Kidney glomerular epithelial cell (primary cell): ENCODE measurements around the gene CCDC191.

Source experiments
- DNase-seq: peaks from one replicate; lab custom pipeline; 2025; lab: John Stamatoyannopoulos, UW

CCDC191 gene, protein sequence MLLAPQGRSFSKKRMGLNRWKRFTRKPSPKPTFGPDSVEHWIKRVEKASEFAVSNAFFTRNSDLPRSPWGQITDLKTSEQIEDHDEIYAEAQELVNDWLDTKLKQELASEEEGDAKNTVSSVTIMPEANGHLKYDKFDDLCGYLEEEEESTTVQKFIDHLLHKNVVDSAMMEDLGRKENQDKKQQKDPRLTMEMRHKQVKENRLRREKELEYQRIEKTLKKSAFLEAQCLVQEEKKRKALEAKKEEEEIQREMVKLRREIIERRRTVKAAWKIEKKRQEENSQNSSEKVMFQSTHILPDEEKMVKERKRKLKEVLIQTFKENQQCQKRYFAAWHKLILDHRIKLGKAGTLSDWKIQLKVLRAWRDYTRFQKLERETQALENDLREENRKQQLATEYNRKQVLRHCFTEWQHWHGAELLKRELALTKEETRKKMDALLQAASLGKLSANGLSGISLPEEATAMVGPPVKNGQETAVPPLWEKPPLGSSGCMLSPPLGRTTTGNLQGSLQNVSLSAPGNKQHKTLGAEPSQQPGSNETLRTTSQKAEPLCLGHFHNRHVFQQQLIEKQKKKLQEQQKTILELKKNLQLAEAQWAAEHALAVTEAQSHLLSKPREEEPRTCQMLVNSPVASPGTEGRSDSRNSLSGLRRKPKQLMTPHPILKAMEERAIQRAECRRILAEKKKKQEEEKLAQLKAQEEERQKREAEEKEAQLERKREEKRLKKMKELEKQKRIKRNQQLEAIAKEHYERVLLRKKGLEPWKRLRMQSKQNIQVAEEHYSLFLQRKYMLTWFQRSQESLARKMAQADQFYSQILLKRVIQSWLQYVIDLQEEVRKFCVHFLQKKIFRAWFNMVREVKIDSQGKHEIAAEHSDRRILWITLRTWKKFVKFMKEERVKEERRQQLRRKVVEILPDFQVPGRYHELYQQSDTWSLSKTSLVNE

GRCh38 chr3:114056130-114057010 lies at the start of gene CCDC191, which contains the start of gene QTRT2:
CCDC191 (minus strand) TSS chr3:114056526; CDS start chr3:114056466, 60 bp downstream.
QTRT2 (plus strand) TSS chr3:114056737; CDS start chr3:114065258, 8,521 bp downstream.
- peak; percentile 99 for DNase-seq

DNA sequence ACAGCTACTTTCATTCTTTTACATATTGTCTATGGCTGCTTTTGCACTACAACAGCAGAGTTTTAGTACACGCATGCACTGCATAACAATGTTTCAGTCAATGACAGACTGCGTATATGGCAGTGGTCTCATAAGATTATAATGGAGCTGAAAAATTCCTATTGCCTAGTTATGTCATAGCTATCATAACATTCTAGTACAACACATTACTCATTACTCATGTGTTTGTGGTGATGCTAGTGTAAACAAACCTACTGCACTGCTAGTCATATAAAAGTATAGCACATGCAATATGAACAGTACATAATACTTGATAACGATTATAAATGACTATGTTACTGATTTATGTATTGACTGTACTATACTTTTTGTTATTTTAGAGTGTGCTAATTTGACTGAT lies 48.1 kb upstream of the CCDC191 start:
- no peak for DNase-seq

DNA sequence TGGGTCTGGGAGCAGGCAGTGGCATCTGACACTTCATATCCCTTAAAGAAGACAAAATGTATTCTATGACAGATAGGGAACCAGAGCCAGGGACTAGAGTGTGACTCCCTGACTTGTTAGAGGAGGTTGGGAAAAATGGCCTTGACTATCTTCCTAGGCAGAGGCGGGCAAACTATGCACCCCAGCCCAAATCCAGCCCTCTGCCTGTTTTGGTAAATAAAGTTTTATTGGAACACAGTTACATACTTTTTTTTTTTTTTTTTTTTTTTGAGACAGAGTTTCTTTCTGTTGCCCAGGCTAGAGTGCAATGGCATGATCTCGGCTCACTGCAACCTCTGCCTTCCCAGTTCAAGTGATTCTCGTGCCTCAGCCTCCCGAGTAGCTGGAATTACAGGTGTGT lies 47.5 kb upstream of the CCDC191 start:
- DNase-seq, result no peak

DNA sequence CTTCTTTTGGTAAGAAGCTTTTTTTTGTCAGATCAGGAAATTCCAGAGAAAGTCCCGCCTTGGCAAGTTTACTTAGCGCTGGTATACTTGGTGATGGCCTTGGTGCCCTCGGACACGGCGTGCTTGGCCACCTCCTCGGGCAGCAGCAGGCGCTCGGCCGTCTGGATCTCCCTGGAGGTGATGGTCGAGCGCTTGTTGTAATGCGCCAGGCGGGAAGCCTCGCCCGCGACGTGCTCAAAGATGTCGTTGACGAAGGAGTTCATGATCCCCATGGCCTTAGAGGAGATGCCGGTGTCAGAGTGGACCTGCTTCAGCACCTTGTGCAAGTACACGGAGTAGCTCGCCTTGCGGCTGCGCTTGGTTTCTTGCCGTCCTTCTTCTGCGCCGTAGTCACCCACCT lies 46.9 kb upstream of the CCDC191 start:
- DNase-seq, result no peak

DNA sequence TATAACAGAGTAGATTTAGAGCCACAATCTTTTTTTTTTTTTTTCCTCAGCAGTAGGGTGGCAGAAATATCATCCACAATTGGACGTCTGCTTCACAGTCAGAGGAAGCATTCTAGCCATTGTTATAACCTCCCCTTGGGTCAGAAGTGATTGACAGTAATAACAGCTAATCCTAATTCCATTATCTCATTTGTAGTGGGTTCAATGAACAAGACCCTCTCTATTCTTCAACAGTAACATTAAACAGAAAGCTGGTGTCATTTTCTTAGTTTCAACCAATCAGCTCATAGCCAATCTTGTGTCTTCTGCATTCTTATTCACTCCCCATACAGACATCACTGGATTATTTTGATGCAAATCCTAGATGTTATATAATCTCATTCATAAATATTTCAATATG lies 44.8 kb upstream of the CCDC191 start:
- DNase-seq, result no peak

DNA sequence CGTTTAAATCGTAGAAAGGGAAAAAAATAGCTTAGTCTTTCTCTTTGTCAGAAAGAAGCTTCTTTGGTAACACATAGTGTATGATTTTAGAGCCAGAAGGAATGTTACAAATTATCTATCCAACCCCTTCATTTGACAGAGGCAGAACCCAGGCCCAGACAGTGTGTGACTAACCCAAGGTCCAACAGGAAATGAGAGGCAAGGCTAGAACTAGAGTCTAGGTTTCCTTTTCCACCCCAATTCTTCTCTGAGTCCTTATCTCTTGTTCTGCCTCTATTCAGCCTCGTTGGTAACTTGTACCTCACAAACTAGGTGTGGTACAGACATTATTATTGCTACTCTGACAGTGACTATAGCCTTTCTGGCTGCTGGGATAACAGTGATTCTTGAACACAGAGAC lies 39.5 kb upstream of the CCDC191 start:
- no peak for DNase-seq

- peak; percentile 90 for DNase-seq
Observed at GRCh38 chr3:114093596-114093995, 37.3 kb upstream of the CCDC191 start.

DNA sequence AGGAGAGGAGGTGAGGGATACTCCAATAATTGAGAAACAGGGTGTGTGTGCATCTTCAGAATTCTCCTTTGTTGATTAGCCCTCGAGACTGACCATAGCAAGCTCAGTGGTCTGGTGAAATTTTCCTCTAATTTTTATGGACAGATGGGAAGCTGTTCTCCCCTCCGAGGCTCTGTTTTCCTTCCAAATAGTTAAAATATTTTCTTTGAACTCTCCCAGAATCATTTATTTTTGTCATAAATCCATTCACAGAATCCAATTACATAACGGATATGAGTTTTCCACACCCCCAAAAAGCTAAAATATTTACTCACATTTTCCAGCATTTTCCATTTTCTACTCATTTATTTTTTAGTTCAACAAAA lies 36.7 kb upstream of the CCDC191 start:
- no peak for DNase-seq

GRCh38 chr3:114092151-114093015 lies 36.1 kb upstream of the CCDC191 start:
- no peak for DNase-seq

- no peak for DNase-seq
Observed at GRCh38 chr3:114089675-114090074, 33.3 kb upstream of the CCDC191 start.

GRCh38 chr3:114086356-114086755 lies 30.0 kb upstream of the CCDC191 start:
- no peak for DNase-seq

- DNase-seq, result no peak
Observed at GRCh38 chr3:114083112-114083511, 26.8 kb upstream of the CCDC191 start.

DNA sequence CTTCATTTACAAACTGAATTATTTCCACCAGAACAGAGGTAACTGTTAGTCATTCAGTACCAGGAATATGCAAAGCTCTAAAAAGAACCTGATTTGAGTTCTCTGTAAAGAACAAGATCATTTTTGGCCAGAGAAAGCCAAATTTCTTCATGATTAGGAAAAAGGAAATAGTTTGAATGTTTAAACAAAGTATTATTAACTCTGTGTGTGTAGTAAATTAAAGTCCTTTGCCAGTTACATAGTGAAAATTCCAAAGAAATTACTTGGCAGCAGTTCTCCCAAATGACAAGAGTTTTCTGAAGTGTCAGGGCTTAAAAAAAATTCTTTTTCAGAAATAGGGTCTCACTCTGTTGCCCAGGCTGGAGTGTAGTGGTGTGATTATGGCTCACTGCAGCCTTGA lies 24.7 kb upstream of the CCDC191 start:
- no peak for DNase-seq

DNA sequence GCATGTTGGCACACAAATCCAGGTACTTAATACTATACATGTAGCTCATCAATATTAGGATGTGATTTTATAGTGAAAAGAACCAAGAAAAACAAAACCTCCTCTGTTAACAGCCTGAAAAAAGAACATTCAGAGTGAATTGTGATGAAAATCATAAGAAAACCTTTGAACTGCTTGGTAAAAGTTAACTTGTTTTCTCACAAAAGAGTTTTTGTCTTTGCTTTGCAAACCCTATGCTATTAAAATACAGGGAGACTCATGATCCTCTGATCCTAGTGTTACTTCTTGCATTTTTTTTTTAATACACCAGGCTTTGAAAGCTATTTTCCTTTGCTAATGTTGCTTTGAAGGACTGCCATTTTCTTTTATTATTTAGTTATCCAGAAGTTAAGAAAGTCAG lies 23.9 kb upstream of the CCDC191 start:
- no peak for DNase-seq

DNA sequence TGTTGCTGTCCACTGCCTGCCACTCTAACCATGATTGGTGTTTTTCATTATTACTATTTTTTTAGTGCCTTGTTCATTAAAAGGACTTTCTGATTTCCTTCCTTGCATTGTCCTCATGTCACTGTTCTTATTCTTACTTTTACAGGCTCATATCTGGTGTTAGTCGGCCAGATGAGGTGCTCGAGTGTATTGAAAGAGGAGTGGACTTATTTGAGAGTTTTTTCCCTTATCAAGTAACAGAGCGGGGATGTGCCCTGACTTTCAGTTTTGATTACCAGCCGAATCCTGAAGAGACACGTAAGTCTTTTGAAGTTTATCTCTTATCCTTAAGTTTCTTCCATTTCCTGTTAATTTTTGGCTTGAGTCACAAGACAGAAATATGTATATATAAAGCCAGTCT lies 23.4 kb upstream of the CCDC191 start:
- DNase-seq, result no peak

DNA sequence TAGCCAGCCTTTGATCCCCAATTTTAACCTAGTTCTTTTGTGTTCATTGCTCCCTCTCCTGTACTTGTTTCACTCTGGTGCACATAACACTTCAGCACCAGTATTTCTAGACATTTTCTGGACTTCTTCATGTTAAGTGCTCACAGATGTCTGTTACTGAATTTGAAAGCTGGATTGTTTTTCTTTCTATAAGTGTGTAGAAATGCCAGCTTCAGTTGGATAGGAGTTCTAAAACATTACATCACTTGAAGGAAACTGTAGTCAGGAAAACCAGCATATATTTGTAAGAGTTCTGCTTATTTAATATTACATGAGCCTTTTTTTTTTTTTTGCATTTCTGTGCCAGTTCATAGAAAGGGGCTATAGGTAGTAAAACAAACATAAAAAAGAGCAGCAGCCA lies 21.8 kb upstream of the CCDC191 start:
- DNase-seq, result no peak

- DNase-seq, result no peak
Observed at GRCh38 chr3:114076711-114077110, 20.4 kb upstream of the CCDC191 start.

DNA sequence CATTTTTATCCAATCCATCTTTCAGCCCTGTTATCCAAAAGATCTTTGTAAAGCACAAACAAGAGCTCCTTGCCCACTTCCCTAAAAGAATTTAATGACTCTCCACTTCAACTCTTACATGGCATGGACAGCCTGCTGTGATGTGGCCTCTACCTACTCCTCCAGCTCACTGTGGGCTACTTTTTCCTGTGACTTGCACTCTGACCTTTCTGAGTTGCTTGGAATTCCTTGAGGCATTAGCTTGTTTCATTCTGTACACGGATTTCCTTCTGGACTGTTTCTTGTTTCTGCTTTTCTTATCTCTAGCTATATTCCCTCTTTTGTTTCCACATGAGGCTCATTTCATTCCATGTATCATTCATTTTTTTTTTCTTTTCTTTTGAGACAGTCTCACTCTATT lies 15.5 kb upstream of the CCDC191 start:
- no peak for DNase-seq

- no peak for DNase-seq
Observed at GRCh38 chr3:114068336-114068735, 12.0 kb upstream of the CCDC191 start.

DNA sequence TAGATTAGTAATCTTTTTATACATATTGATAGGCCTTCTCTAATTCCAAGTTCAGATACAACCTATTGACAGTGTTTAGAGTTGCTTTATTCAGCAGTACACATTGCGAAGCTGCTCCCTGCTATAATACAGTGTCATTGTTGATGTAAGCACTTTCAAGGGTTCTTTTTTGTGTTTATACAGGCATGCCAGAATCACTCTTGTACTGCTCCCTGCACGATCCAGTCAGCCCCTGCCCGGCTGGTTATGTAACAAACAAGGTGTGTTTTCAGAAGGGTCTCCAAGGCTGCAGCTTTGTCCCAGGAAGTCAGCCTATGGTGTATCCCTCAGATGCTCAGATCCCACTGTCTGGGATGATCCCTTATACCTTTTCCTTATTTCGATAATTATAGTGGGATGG lies 11.5 kb upstream of the CCDC191 start:
- no peak for DNase-seq
